Testis (tissue), 3 donors: ENCODE results near the gene KIF26B. TPM values are rescaled to one million over a fixed set of nuclear protein-coding genes. Genes with fewer than 3 reads are reported as not detected.

ENCODE experiments used
- DNase-seq: peaks from one replicate; pipeline ENCODE4 v3.0.0-alpha.2; 2019
- H3K27ac ChIP-seq, 2 donors: fragments of 200-600 bp; sonication (generic); one replicate each; pipeline ENCODE4 v1.5.1; 2019
- H3K27me3 ChIP-seq: fragments of 200-600 bp; sonication (generic); one replicate; pipeline ENCODE4 v1.5.1; 2019
- H3K36me3 ChIP-seq: fragments of 200-600 bp; sonication (generic); one replicate; pipeline ENCODE4 v1.5.1; 2017; ENCODE audit warnings: low read depth; ENCODE audit errors: missing control alignments
- H3K4me1 ChIP-seq: fragments of 200-600 bp; sonication (generic); one replicate; pipeline ENCODE4 v1.5.1; 2019
- H3K4me3 ChIP-seq, 2 donors: fragments of 200-600 bp; sonication (generic); one replicate each; pipeline ENCODE4 v1.5.1; 2017 to 2019
- H3K9me3 ChIP-seq: fragments of 200-600 bp; sonication (generic); one replicate; pipeline ENCODE4 v1.5.1; 2017
- POLR2A ChIP-seq: fragments of 450-650 bp; IDR thresholded peaks from one replicate; pipeline ENCODE4 v1.6.1; 2017; ENCODE audit warnings: antibody characterized with exemption, mild to moderate bottlenecking, moderate library complexity
- WGBS, 2 donors: methylation state at CpG; one replicate each; pipeline ENCODE4 v1.1.5; 2018; 5-methylcytosine and 5-hydroxymethylcytosine counted together
- intact Hi-C: fragments of 100-400 bp; cut with DNase I; formaldehyde crosslinking; loops from one replicate; pipeline ENCODE4 v1.15.1; 2023; ENCODE audit warnings: low total_unique reads
- polyA plus RNA-seq: library from polyadenylated mRNA; stranded (reverse); fragments of 350-450 nt; fragmentation: Illumina TruSeq; extraction: RNeasy Lipid Tissue Mini Kit (QIAGEN cat#74804); gene quantifications from one replicate; pipeline ENCODE4 v1.2.3, GENCODE V29; 2014; ENCODE audit warnings: low read depth, low replicate concordance; ENCODE audit not compliant: insufficient read depth
- total RNA-seq, 2 donors: library from RNA; depleted of rRNA; stranded (reverse); fragments of >200 nt; gene quantifications; one replicate each; pipeline ENCODE4 v1.2.3, GENCODE V29; 2016
- TF ChIP-seq, protein P1 (sequence below), 3 experiments: fragments of 450-650 bp in 2 of 3; fragments of 200-600 bp in 1 of 3; sonication (generic) in 1 of 3; IDR thresholded peaks; one replicate each; pipeline ENCODE4 v1.5.1; 2016 to 2019; ENCODE audit warnings: antibody characterized with exemption in 3 of 3, mild to moderate bottlenecking in 2 of 3, moderate library complexity in 1 of 3

Gene KIF26B
- total and polyA plus RNA-seq, 3 donors from 2014 or later, result 3.0 to 4.8 (median 3.1) TPM

DNA sequence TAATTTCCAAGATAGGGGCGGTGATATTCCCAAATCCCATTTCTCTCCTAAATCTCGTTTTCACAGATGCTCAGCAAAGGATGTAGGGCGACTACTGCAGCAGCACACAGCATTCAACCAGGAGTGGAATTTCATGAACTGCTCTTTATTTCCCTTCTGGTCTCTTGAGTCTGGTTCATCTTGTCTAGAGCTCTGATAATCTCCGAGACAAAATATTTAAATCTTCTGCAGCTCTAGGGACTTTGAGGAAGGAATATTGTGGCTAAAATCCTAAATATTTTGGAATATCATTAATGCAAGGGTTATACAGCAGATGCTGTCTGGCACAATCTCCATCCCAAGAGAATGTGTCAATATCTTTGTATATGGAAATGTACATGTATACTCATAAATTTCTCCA lies 45.4 kb downstream of the KIF26B start:
- Histone ChIP-seq H3K36me3 (no peaks in the 10 kb centered on the region), H3K4me1 (no peaks in the 10 kb centered on the region), H3K27ac (no peak overlapping the region), H3K9me3 (no peaks in the 10 kb centered on the region), H3K27me3 (no peaks in the 10 kb centered on the region), H3K4me3 (no peak overlapping the region)
- no peak for DNase-seq
- no peak for TF ChIP-seq POLR2A
- TF ChIP-seq, protein P1, sequence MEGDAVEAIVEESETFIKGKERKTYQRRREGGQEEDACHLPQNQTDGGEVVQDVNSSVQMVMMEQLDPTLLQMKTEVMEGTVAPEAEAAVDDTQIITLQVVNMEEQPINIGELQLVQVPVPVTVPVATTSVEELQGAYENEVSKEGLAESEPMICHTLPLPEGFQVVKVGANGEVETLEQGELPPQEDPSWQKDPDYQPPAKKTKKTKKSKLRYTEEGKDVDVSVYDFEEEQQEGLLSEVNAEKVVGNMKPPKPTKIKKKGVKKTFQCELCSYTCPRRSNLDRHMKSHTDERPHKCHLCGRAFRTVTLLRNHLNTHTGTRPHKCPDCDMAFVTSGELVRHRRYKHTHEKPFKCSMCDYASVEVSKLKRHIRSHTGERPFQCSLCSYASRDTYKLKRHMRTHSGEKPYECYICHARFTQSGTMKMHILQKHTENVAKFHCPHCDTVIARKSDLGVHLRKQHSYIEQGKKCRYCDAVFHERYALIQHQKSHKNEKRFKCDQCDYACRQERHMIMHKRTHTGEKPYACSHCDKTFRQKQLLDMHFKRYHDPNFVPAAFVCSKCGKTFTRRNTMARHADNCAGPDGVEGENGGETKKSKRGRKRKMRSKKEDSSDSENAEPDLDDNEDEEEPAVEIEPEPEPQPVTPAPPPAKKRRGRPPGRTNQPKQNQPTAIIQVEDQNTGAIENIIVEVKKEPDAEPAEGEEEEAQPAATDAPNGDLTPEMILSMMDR (IDR thresholded peaks at IDR 0.05), result no peak
- intact Hi-C loops, result no loop called here
- WGBS, 2 donors, result 86% methylated on average over 4 of the region's 4 CpGs

DNA sequence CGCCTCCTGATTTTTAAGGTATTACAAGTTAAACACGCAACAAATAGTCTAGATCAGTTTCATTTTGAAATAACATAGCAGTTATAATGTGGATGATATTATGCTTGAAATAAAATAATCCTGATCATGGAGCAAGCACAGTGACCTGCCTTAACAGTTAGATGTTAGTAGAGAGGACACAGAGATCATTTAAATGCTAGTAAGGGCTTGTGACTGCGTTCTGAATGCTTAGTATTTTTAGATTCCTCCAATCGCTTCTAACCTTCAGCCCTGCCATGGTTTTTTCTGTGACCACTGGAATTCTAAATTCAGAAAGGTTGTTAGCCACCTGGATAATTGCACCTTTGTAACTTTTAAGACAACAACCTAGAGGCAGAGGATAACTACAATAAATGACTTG lies 46.4 kb downstream of the KIF26B start:
- intact Hi-C loops, result no loop called here
- 63 to 65% methylated on average over 4 of the region's 4 CpGs for WGBS, 2 donors
- Histone ChIP-seq H3K27me3 (no peaks in the 10 kb centered on the region), H3K36me3 (no peaks in the 10 kb centered on the region), H3K4me1 (no peaks in the 10 kb centered on the region), H3K27ac (no peak overlapping the region), H3K4me3 (no peak overlapping the region), H3K9me3 (no peaks in the 10 kb centered on the region)
- TF ChIP-seq POLR2A, result no peak
- TF ChIP-seq, protein P1 (IDR thresholded peaks at IDR 0.05), result no peak
- no peak for DNase-seq

DNA sequence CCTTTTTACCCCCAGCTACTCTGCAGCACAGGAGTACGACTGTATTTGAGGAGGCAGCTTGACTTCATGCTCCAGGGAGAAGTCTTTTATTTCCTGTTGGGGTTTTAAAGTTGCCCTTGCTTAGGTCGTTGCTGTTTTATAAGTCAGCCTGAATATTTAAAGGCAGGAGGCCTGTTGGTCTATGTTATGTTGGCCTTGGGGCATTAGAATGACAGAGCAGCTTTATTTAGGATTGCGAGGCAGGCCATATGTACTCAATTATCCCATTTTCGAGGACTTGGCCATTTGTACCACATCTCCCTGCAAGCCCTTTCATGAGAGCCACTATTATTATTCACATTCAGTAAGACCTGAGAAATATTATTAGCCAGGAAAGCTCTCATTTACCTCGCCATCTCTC lies 47.0 kb downstream of the KIF26B start:
- intact Hi-C loops, result no loop called here
- H3K4me3 ChIP-seq, result no peak overlapping the region
- no peaks in the 10 kb centered on the region for H3K9me3 ChIP-seq
- WGBS, 2 donors, result 77 to 87% methylated on average over 5 of the region's 5 CpGs
- no peaks in the 10 kb centered on the region for H3K36me3 ChIP-seq
- H3K27me3 ChIP-seq, result no peaks in the 10 kb centered on the region
- H3K4me1 ChIP-seq, result no peaks in the 10 kb centered on the region
- no peak for DNase-seq
- H3K27ac ChIP-seq, result no peak overlapping the region
- no peak for TF ChIP-seq POLR2A
- TF ChIP-seq, protein P1 (IDR thresholded peaks at IDR 0.05), result no peak

DNA sequence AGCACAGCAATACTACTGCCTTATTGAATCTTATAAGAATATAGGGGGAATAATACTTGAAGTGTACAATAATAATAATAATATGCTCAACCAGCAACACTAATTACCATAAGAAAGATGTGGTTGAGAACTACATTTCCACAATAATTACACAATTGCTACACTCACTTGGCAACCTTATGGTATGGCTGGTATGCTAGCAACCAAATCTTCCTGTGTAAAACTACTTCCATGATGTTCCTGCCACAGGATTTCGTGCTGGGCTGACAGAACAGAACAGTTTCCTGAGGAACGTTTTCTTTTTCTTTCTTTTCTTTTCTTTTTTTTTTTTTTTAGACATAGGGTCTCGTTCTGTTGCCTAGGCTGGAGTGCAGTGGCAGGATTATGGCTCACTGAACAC lies 50.6 kb downstream of the KIF26B start:
- TF ChIP-seq, protein P1 (IDR thresholded peaks at IDR 0.05), result no peak
- no peak for TF ChIP-seq POLR2A
- peaks cover 2% of the 10 kb centered on the region for H3K4me1 ChIP-seq
- no peaks in the 10 kb centered on the region for H3K9me3 ChIP-seq
- no peak for DNase-seq
- no peak overlapping the region for H3K4me3 ChIP-seq
- H3K27ac ChIP-seq, result no peak overlapping the region
- H3K27me3 ChIP-seq, result no peaks in the 10 kb centered on the region
- intact Hi-C loops, result no loop called here
- no peaks in the 10 kb centered on the region for H3K36me3 ChIP-seq
- 80 to 87% methylated on average over 3 of the region's 3 CpGs for WGBS, 2 donors

DNA sequence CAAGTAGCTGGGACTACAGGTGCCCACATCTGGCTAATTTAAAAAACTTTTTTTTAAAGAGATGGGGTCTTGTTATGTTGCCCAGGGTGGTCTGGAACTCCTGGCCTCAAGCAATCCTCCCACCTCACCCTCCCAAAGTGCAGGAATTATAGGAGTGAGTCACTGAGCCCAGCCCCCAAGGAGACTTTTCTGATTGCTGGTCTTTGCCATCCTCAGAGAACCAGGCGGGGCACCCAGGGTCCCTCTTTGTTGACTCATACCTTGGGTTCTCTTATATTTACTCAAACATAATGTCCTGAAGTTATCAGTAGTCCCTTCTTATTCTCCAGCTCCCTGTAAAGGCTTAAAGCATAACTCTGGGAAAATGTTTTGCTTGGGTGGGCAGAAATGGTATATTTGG lies 51.1 kb downstream of the KIF26B start:
- intact Hi-C loops, result no loop called here
- no peaks in the 10 kb centered on the region for H3K9me3 ChIP-seq
- H3K36me3 ChIP-seq, result no peaks in the 10 kb centered on the region
- peaks cover 2% of the 10 kb centered on the region for H3K4me1 ChIP-seq
- DNase-seq, result no peak
- H3K27ac ChIP-seq, result no peak overlapping the region
- no peak for TF ChIP-seq POLR2A
- TF ChIP-seq, protein P1 (IDR thresholded peaks at IDR 0.05), result no peak
- 93 to 95% methylated on average over 1 of the region's 1 CpG for WGBS, 2 donors
- H3K27me3 ChIP-seq, result no peaks in the 10 kb centered on the region
- H3K4me3 ChIP-seq, result no peak overlapping the region
